ENCODE measurements around the gene ARHGAP15. TPM values are rescaled to one million over a fixed set of nuclear protein-coding genes. Genes with fewer than 3 reads are reported as not detected.

The ARHGAP15 gene
- total and polyA plus RNA-seq, 3 donors from 2014 or later, result 2.2 to 15.0 (median 7.7) TPM

DNA sequence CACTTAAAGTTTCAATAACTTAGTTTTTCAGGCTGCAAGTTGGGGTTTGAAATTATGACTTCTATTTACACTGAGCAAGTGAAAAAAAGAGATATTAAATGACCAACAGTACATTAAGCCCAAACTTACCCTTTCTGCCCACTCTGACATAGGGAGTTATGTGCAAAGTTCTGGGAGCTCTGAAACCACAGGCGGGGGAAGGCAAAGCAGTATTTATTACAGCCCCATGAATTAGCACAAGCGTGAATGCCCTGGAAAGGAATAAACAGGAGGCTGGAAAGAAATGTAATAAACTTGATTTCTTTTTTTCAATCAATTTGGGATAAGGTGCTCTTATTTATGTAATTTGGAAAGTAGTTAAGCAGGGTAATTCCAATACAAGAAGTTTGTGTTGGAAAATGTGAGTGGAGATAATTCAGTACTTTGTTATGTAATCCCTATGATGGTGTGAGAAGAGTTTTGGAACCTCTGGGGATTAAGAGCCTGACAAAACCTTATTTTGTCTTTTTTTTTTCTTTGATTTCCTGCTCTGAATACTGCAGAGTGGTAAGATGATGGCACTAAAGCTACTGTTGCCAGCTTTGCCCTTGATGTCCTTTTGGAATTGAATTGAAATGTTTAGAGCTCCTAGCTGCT, 351.5 kb downstream of the ARHGAP15 start:
- Histone ChIP-seq H3K4me1 (peaks cover 5% of the 10 kb centered on the region), H3K9me3 (no peaks in the 10 kb centered on the region), H3K36me3 (ENCODE audit: low read depth, missing control alignments) (no peaks in the 10 kb centered on the region), H3K27ac (no peak overlapping the region), H3K4me3 (no peak overlapping the region), H3K27me3 (no peaks in the 10 kb centered on the region)
- no peak for DNase-seq
- WGBS, 2 donors, result 58 to 85% methylated on average over 2 of the region's 2 CpGs
- intact Hi-C loops (cut with DNase I; ENCODE audit: low total_unique reads), result no loop called here
- no peak for TF ChIP-seq POLR2A (IDR thresholded peaks at IDR 0.05)
- TF ChIP-seq, protein P1, sequence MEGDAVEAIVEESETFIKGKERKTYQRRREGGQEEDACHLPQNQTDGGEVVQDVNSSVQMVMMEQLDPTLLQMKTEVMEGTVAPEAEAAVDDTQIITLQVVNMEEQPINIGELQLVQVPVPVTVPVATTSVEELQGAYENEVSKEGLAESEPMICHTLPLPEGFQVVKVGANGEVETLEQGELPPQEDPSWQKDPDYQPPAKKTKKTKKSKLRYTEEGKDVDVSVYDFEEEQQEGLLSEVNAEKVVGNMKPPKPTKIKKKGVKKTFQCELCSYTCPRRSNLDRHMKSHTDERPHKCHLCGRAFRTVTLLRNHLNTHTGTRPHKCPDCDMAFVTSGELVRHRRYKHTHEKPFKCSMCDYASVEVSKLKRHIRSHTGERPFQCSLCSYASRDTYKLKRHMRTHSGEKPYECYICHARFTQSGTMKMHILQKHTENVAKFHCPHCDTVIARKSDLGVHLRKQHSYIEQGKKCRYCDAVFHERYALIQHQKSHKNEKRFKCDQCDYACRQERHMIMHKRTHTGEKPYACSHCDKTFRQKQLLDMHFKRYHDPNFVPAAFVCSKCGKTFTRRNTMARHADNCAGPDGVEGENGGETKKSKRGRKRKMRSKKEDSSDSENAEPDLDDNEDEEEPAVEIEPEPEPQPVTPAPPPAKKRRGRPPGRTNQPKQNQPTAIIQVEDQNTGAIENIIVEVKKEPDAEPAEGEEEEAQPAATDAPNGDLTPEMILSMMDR (IDR thresholded peaks at IDR 0.05), result no peak

DNA sequence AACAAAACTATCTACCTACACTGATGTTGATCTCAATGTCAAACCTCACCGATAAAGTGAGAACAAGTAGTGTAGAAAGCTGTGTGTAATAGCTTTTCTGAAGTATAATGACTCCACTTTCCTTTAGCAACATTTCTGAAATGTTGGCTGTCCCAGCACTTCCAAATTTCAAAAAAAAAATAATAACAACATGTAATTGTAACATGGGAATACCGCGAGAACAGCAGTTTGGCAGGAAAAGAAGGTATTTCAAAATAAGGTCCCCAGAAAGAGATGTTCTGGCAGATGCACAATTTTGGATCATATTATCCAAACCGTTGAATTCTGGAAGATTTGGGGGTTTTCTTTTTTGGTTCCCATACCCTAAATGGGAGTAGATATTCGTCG, 352.0 kb downstream of the ARHGAP15 start:
- Histone ChIP-seq H3K27me3 (no peaks in the 10 kb centered on the region), H3K27ac (no peak overlapping the region), H3K9me3 (no peaks in the 10 kb centered on the region), H3K4me3 (no peak overlapping the region), H3K4me1 (peaks cover 5% of the 10 kb centered on the region), H3K36me3 (ENCODE audit: low read depth, missing control alignments) (no peaks in the 10 kb centered on the region)
- TF ChIP-seq POLR2A (IDR thresholded peaks at IDR 0.05), result no peak
- TF ChIP-seq, protein P1 (IDR thresholded peaks at IDR 0.05), result no peak
- DNase-seq, result no peak
- 45 to 51% methylated on average over 6 of the region's 6 CpGs for WGBS, 2 donors
- intact Hi-C loops (cut with DNase I; ENCODE audit: low total_unique reads), result no loop called here

DNA sequence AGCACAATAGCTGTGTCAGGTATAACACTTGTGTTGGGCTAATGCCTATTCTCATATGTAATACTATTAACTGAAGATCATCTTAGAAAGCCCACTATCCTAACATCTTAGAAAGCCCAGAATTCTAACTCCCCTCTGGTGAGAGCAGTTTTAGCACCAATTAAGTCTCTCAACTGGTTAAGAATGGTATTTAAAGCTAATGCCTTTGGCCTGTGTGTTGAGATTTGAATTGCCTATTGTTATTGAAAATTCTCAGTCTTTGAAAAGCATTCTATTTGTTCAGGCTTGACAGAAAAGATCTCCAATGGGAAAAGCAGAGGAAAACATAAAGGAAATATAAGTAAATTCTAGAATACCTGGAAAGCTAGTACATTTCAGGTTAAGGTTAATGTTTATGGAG, 352.5 kb downstream of the ARHGAP15 start:
- intact Hi-C loops (cut with DNase I; ENCODE audit: low total_unique reads), result no loop called here
- Histone ChIP-seq H3K36me3 (ENCODE audit: low read depth, missing control alignments) (no peaks in the 10 kb centered on the region), H3K9me3 (no peaks in the 10 kb centered on the region), H3K4me1 (peaks cover 5% of the 10 kb centered on the region), H3K27me3 (no peaks in the 10 kb centered on the region), H3K27ac (no peak overlapping the region), H3K4me3 (no peak overlapping the region)
- DNase-seq, result no peak
- TF ChIP-seq, protein P1 (IDR thresholded peaks at IDR 0.05), result no peak
- TF ChIP-seq POLR2A (IDR thresholded peaks at IDR 0.05), result no peak

DNA sequence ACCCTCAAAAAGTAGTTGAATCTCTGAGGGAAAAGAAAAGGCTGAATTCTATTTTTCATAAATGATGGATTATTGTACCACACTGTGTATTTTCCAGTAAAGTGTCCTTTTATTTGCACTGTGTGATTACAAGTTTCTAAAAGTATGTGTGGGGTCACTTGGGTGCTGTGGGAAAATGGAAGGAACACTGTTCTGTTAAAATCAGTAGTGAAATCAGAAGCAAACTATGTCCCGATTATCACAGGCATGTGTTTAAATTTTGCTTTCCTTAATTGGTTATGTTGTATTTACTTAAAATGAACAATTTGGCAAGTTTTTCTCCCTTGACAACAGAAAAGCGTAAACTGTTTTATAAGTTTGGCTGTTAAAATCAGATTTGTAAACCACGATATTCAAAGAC, 353.1 kb downstream of the ARHGAP15 start:
- TF ChIP-seq POLR2A (IDR thresholded peaks at IDR 0.05), result no peak
- TF ChIP-seq, protein P1 (IDR thresholded peaks at IDR 0.05), result no peak
- no peak for DNase-seq

DNA sequence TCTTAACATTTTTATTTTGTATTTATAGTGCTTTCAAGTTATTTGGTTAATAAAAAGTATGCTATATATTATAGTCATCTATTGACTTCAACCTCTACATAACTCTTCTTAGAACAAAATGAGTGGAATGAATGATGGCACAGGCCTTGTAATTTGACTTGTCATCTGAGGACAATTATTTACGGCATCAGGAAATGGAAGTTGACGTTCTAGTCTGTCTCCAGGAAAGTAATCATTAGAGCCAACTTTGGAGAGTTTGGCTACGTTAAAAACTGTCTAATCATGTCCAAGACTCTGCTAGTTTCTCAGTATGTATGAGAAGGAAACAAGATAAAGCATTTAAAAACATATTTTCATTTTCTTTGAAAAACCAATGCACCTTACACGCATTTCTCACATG, 353.6 kb downstream of the ARHGAP15 start:
- Histone ChIP-seq H3K4me3 (no peak overlapping the region), H3K27ac (no peak overlapping the region)
- WGBS, 2 donors, result 58 to 60% methylated on average over 4 of the region's 4 CpGs

More for the DNA sequence above, 353.1 kb downstream of the ARHGAP15 start:
- intact Hi-C loops (cut with DNase I; ENCODE audit: low total_unique reads), result no loop called here
- no peak overlapping the region for H3K4me3 ChIP-seq
- H3K27me3 ChIP-seq, result no peaks in the 10 kb centered on the region
- H3K4me1 ChIP-seq, result peaks cover 5% of the 10 kb centered on the region
- no peaks in the 10 kb centered on the region for H3K36me3 ChIP-seq (ENCODE audit: low read depth, missing control alignments)
- WGBS, 2 donors, result 53 to 61% methylated on average over 3 of the region's 3 CpGs
- H3K27ac ChIP-seq, result no peak overlapping the region
- H3K9me3 ChIP-seq, result no peaks in the 10 kb centered on the region

More for the DNA sequence above, 353.6 kb downstream of the ARHGAP15 start:
- TF ChIP-seq POLR2A (IDR thresholded peaks at IDR 0.05), result no peak
- intact Hi-C loops (cut with DNase I; ENCODE audit: low total_unique reads), result no loop called here
- peaks cover 5% of the 10 kb centered on the region for H3K4me1 ChIP-seq
- no peaks in the 10 kb centered on the region for H3K27me3 ChIP-seq
- H3K36me3 ChIP-seq (ENCODE audit: low read depth, missing control alignments), result no peaks in the 10 kb centered on the region
- no peak for DNase-seq
- no peaks in the 10 kb centered on the region for H3K9me3 ChIP-seq
